Lower leg skin (tissue), 3 donors: ENCODE results near the gene GBE1.

Experiments used
- CTCF ChIP-seq, 3 donors: fragments of 450-650 bp; IDR thresholded peaks; one replicate each; pipeline ENCODE4 v1.5.1; 2016; ENCODE audit warnings: antibody characterized with exemption in 3 of 3, mild to moderate bottlenecking in 3 of 3, moderate library complexity in 2 of 3
- POLR2A ChIP-seq, 2 donors: fragments of 450-650 bp; IDR thresholded peaks; one replicate each; pipeline ENCODE4 v1.6.1; 2016 to 2017; ENCODE audit warnings: antibody characterized with exemption in 2 of 2, mild to moderate bottlenecking in 1 of 2, moderate library complexity in 1 of 2

GRCh38 chr3:81732642-81733041 is 28.8 kb downstream of the GBE1 start:
- TF ChIP-seq CTCF (IDR thresholded peaks at IDR 0.05) (no peak), POLR2A (IDR thresholded peaks at IDR 0.05) (no peak)
